ENCODE measurements around the gene ANKRD37. TPM values are rescaled to one million over a fixed set of nuclear protein-coding genes. Genes with fewer than 3 reads are reported as not detected.
"Not testable (repeated sequence)": the region's sequence is repeated elsewhere in the genome, so short reads cannot be mapped to it uniquely, and the experiment has no call there.

ANKRD37 gene, protein sequence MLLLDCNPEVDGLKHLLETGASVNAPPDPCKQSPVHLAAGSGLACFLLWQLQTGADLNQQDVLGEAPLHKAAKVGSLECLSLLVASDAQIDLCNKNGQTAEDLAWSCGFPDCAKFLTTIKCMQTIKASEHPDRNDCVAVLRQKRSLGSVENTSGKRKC
- 27.1 TPM for polyA plus RNA-seq (ENCODE audit: insufficient read length)

DNA sequence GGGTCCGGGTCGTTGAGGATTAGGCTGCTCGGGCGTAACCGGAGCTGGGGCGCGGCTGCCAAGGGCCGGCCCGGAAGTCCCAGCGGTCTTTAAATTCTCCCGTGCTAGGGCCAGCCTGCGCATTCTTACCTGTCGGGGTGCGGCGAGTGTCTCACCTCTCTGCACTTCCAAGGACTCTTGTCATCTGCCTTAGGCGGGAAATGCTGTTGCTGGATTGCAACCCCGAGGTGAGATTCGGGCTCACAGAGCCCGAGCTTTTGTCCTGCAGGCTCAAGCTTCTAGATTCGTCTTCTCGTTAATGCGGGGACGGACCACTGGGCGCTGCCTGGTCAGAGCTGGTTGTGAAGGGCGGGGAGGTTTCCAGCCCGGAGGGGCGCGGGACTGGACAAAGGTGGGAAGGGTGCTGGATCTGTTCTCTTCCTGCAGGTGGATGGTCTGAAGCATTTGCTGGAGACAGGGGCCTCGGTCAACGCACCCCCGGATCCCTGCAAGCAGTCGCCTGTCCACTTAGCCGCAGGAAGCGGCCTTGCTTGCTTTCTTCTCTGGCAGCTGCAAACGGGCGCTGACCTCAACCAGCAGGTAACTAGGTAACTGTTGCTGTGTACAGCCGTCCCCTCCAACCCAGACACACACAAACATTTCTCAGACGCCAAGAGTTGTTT, at the start of gene ANKRD37:
ANKRD37 (plus strand) TSS at position 118 of the 662 bp plus-strand sequence; CDS start at position 201, 83 bp downstream.
- DNase-seq (ENCODE audit: low read depth): no peak

DNA sequence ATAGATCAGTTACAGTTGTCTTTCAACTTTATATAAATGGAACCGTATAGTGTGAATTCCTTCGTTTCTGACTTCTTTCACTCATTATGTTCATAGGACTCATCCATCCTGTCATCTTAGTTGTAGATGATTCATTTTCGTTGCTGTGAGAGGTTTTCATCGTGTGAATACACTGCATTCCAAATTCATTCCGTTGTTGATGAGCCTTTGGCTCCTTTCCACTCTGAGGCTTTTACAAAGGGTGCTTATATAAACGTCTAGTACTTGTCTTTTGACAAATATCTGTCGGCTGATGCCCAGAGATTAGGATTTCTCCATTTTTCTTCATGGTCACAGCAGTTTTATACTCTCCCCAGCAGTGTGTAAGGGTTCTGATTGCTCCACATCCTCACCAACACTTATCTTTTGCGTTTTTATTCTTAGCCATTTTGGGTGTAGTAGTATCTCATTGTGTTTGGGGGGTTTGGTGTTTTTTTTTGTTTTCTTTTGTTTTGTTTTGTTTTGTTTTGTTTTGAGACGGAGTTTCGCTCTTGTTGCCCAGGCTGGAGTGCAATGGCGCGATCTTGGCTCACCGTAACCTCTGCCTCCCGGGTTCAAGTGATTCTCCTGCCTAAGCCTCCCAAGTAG, 49.6 kb upstream of the ANKRD37 start:
- no peak for DNase-seq (ENCODE audit: low read depth)

DNA sequence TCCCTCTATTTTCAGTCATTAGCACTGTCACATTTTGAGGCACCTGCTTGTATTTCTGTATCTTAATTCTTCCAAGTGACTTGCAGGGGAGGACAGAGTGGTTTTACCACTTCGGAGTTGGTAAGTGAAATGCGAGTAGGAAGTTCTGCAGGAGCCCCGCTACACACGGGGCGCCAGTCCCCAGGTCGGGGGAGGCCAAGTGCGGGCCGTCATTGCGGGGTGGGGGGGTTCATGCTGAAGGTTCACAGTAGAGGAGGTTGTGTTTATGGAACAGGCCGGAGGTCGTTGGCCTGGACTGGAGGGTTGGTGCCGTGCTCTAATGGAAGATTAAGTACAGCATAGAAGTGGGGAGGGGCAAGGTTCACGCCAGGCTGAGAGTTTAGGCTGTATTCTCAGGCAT, 45.0 kb upstream of the ANKRD37 start:
- DNase-seq (ENCODE audit: low read depth): no peak

GRCh38 chr4:185352202-185352601, 44.4 kb upstream of the ANKRD37 start:
- DNase-seq (ENCODE audit: low read depth): no peak

- no peak for DNase-seq (ENCODE audit: low read depth)
Measured at GRCh38 chr4:185352741-185353140, 43.9 kb upstream of the ANKRD37 start.

DNA sequence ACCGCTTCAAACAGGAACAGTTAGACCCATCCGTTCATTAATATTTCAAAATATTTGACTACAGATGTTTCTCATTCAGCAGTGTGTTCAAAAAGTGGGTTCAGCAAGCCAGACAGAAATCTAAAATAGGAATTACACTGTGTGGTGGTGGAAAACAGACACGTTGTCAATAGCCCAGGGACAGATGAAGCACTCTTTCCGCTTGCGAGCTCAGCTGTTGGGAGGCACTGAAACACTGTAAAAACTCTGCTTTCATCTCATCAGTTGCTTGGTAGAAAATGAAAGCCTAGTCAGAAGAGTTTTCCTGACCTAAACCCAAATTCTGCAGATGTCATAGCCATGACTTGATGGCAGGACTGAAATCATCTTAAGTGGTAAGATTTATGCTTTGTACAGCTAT, 39.4 kb upstream of the ANKRD37 start:
- DNase-seq (ENCODE audit: low read depth): peak; percentile 51

GRCh38 chr4:185357733-185358440, 38.8 kb upstream of the ANKRD37 start:
- DNase-seq (ENCODE audit: low read depth): no peak

DNA sequence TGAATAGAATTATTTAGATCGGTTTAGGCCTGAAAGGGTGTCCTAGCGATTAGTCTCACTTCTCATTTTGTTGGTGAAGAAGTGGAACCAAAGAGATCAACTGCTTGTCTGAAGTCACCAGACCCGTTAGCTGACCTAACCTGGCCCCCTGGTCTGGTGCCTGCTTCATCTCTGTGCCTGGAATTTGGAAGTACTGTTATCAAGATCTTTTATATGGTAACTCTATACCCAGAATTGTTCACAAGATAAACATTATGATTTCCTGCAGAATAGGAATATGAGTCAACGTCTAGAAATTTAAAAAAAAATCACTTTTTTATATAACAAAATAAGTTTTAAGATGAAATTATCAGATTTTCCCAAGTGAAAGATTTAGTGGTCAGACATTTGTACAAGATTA, 38.1 kb upstream of the ANKRD37 start:
- no peak for DNase-seq (ENCODE audit: low read depth)

- no peak for DNase-seq (ENCODE audit: low read depth)
Measured at GRCh38 chr4:185358959-185359358, 37.7 kb upstream of the ANKRD37 start.

GRCh38 chr4:185359767-185360446, 36.7 kb upstream of the ANKRD37 start:
- DNase-seq (ENCODE audit: low read depth): no peak

DNA sequence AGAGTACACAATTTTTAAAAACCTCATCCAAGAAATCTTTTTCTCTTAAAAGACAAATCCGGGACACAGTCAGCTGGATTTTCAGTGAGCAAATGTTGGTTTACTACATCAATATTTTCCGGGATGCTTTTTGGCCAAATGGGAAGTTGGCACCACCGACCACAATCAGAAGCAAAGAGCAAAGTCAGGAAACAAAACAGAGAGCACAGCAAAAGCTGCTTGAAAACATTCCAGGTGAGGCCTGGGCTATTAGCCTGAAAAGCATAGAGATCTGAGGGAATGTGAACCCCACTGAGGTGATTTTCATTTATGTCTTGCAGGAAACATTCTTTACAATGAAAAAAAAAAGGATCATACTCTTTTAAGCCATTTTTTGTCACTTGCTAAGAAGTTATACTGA, 34.8 kb upstream of the ANKRD37 start:
- no peak for DNase-seq (ENCODE audit: low read depth)

DNA sequence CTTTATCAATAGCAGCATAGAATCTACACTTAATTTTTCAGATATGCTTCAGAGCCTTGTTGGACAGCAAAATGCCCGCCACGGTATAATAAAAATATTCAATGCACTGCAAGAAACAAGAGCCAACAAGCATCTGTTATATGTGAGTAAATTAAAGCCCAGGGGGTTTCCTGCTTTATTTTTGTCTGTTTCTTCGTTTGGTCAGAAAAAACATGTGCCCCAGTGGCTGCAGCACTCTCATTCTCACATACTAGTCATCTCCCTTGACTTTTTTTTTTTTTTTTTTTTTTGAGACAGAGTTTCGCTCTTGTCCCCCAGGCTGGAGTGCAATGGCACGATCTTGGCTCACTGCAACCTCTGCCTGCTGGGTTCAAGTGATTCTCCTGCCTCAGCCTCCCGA, 34.1 kb upstream of the ANKRD37 start:
- DNase-seq (ENCODE audit: low read depth): not testable (repeated sequence)

DNA sequence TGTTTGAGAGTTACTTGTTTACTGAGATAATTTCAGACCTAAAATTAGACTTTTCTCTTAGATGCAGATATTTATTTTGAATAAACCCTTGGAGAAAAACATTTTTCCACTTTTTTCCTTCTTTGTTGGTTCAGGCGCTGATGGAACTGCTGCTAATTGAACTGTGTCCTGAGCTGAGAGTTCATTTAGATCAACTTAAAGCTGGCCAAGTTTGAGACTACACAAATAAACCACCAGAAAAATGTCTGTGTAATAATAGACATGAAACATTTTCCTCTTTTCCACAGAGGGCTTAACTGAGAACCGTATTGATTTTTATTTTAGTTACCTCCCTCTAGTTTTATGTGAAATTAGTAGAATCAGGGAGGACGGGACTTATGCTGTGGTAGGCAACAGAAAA, 33.4 kb upstream of the ANKRD37 start:
- no peak for DNase-seq (ENCODE audit: low read depth)

GRCh38 chr4:185364886-185365285, 31.8 kb upstream of the ANKRD37 start:
- DNase-seq (ENCODE audit: low read depth): no peak

DNA sequence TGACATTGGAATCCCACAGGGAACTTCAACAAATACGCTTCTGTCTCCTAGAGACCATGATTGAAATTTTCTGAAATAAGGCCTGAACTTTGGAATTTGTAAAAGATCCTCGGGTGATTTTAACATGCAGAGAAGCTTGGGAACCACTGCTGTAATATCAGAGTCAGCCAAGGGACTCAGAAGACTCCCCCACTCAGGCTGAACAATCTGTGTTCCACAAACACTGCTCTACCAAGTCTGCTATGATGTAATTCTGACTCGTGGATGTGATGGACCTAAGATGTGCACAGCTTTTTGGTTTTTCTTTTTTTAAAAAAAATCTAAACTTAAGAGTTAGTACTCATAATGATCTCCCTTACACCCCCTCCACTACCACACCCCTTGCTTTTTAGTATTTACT, 26.9 kb upstream of the ANKRD37 start:
- DNase-seq (ENCODE audit: low read depth): no peak

DNA sequence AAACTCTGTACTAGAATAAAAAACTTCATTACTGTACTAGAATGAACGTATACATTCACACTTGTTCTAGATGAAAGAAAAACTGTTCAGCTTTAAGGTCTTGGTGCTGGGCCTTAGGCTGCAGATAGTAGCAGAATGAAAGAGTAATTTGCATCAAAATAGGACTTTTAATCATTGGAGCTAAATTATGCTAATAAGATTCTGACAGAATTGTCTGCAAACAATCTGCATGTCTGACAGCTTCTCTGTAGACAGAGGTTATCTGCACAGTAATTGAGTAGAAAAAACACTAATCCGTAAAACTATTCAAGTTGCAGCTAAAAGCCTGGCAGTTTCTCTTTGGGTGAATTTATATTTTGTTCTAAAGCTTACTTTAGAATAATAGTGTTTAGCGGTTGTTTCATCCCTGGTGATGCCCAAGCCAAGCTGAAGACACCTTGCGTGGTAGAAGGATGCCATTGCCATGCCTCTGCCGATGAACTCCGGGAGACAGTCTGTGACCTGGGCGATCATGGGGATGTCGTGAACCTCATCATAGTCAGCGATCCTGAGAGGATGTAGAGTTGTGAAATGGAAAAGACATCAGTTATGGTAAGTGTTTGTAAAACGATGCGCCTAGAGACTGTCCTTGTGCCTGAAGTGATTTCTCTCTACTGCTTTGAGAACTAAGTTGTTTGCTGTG, 26.2 kb upstream of the ANKRD37 start:
- no peak for DNase-seq (ENCODE audit: low read depth)

GRCh38 chr4:185371702-185372101, 24.9 kb upstream of the ANKRD37 start:
- DNase-seq (ENCODE audit: low read depth): no peak

GRCh38 chr4:185374027-185374426, 22.6 kb upstream of the ANKRD37 start:
- no peak for DNase-seq (ENCODE audit: low read depth)

DNA sequence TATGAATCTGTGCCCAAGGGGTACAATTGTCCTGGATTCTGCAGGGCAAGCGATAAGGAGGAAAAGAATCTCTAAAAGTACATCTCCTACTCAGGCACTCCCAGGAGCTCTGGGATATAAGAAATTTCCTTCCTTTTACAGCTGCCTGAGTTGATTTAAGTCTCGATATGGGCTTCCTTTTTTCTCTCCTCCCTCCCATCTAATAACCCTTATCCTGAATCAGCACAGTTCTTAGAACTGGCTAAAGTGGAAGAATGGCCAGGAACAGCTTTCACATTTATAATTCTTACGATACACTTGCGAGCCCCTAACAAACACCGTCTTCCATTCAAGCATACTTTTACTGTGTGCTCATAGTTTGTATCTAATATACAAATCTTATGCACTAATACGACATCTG, 22.1 kb upstream of the ANKRD37 start:
- DNase-seq (ENCODE audit: low read depth): no peak

GRCh38 chr4:185378264-185378663, 18.4 kb upstream of the ANKRD37 start:
- DNase-seq (ENCODE audit: low read depth): no peak
